SJSA1 (cell line): Measurements from ENCODE around the gene SENP8. TPM values are rescaled to one million over a fixed set of nuclear protein-coding genes. Genes with fewer than 3 reads are reported as not detected.
"Not testable (repeated sequence)": the region's sequence is repeated elsewhere in the genome, so short reads cannot be mapped to it uniquely, and the experiment has no call there.

Source experiments
- DNase-seq, 2 experiments: peaks; one replicate each; pipeline ENCODE4 v3.0.0-alpha.2; 2015 to 2020; ENCODE audit warnings: low spot score in 2 of 2, low read depth in 1 of 2
- H3K27ac ChIP-seq: fragments of 250-450 bp; sonication (Bioruptor Pico); 2 replicates; pipeline ENCODE4 v1.5.1; 2020; ENCODE audit warnings: mild to moderate bottlenecking, moderate library complexity
- H3K27me3 ChIP-seq: fragments of 250-450 bp; sonication (Bioruptor Pico); replicated peaks from 2 replicates; pipeline ENCODE4 v1.5.1; 2020; ENCODE audit warnings: mild to moderate bottlenecking, moderate library complexity
- H3K36me3 ChIP-seq: fragments of 250-450 bp; sonication (Bioruptor Pico); 2 replicates; pipeline ENCODE4 v1.5.1; 2020; ENCODE audit warnings: mild to moderate bottlenecking
- H3K4me1 ChIP-seq: fragments of 250-450 bp; sonication (Bioruptor Pico); replicated peaks from 2 replicates; pipeline ENCODE4 v1.6.1; 2021; ENCODE audit warnings: mild to moderate bottlenecking
- H3K4me3 ChIP-seq: fragments of 250-450 bp; sonication (Bioruptor Pico); 2 replicates; pipeline ENCODE4 v1.5.1; 2020; ENCODE audit warnings: mild to moderate bottlenecking
- H3K9me3 ChIP-seq: fragments of 250-450 bp; sonication (Bioruptor Pico); replicated peaks from 2 replicates; pipeline ENCODE4 v1.5.1; 2020; ENCODE audit warnings: mild to moderate bottlenecking
- total RNA-seq: library from RNA; depleted of rRNA; stranded (reverse); fragments of >200 nt; shearing (Covaris generic); gene quantifications from 2 replicates; pipeline ENCODE4 v1.2.3, GENCODE V29; 2014

The SENP8 gene
- total RNA-seq, 1 experiment from 2014 or later: 2.5 TPM

DNA sequence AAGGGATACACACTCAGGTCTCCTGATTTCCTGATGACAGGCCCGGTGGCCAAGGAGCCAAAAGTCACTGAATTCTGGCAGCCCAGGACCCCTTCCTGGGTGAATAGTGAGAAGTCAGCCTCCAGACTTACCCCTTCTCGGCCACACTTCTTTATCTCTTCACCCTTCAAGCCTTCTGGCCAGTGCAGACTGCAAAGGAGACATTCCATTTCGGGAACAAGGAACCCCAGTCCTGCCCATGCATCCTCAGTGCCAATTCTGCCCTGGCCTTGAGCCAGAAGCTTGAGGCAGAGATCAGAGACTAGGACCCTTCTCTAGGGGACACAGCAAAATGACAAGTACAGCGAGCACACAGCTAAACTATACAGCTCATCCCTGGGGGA lies 50.6 kb downstream of the SENP8 start:
- H3K4me3 ChIP-seq: no peak overlapping the region
- DNase-seq: no peak
- no peaks in the 10 kb centered on the region for H3K27me3 ChIP-seq
- no peak overlapping the region for H3K27ac ChIP-seq
- H3K4me1 ChIP-seq: no peaks in the 10 kb centered on the region
- no peaks in the 10 kb centered on the region for H3K9me3 ChIP-seq
- H3K36me3 ChIP-seq: no peaks in the 10 kb centered on the region

DNA sequence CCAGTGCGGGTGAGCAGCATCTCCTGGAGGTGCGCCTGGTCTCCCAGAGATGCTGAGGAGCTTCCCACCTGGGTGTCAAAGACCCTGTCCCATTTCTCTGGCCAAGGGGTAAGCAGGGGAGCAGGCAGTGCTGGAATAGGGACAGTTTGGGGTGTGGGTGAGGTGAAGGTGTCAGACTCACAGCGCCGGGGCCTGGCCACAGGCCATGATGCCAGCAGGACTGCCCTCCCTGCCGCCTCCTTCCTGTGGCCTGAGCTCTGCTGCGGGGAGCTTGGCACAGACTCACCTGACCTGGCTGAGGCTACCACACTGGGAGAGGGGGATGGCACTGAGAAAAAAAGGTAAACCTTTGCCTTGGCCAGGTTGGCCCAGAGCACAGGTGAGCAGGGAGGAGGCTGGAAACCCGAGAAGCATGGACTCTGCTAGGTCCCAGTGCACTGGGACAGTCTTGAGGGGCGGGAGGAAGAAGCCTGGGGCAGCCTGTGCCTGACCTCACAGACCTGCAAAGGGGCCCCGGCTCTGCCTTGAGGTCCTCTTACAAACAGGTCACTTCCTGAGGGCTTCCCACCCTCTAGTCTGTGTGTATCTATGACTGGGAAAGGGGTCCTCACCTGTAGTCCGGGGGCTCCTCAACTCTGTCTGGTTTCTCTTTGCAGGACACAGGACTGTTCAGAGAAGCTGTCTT lies 51.2 kb downstream of the SENP8 start:
- H3K27me3 ChIP-seq: no peaks in the 10 kb centered on the region
- DNase-seq: no peak
- H3K4me3 ChIP-seq: no peak overlapping the region
- H3K36me3 ChIP-seq: no peaks in the 10 kb centered on the region
- no peaks in the 10 kb centered on the region for H3K4me1 ChIP-seq
- H3K27ac ChIP-seq: no peak overlapping the region
- no peaks in the 10 kb centered on the region for H3K9me3 ChIP-seq

DNA sequence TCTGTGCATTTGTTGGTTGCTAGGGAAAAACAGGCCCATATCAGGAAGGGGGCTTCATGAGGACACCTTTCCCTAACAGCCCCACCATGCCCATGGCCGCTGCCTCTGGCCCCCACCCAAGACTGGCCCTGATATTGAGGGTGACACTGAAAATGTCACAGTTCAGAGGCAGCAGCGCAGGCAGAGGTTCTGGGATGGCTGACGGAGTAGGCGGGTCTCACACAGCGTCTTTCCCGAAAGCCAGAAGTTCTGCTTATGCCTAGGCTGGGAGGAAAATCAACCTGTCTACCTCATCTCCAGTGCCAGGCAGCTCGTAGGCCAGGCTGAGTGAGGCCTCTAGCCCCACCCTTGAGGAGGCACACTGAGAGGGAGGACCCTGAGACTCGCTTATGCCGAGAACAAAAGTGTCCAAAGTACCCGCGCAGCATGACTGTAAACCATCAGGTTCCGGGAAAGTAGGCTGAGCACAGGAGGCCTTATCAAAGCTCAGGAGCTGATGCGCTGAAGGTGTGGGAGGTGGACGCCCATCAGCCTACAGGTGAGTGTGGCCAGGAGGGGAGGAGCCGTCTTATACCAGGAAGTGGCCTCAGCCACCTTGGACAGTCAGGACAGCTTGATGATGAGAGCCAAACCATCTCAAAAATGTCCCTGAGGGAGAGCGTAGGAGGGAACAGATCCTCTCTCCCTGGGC lies 51.9 kb downstream of the SENP8 start:
- no peak for DNase-seq
- no peaks in the 10 kb centered on the region for H3K9me3 ChIP-seq
- H3K4me1 ChIP-seq: no peaks in the 10 kb centered on the region
- H3K36me3 ChIP-seq: no peaks in the 10 kb centered on the region
- no peaks in the 10 kb centered on the region for H3K27me3 ChIP-seq
- no peak overlapping the region for H3K27ac ChIP-seq
- no peak overlapping the region for H3K4me3 ChIP-seq

DNA sequence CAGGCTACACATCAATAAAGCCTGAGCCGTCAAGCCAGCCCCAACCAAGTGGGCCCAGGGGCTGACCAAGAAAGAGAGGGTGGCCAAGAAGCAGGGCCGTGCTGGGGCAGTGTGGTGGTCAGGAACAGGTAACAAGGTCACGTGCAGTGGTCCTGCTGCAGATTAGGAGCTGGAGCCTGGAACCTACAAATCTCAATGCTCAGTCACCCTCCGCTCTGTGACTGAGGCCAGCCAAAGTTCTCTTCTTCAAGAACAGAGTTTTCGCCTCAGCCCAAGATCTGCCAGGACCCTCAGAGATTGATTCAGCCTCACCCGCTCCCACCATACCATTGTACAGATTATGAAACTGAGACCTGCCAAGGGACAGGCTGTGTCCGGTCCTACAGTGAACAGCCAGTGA lies 52.5 kb downstream of the SENP8 start:
- H3K27ac ChIP-seq: no peak overlapping the region
- no peaks in the 10 kb centered on the region for H3K36me3 ChIP-seq
- no peaks in the 10 kb centered on the region for H3K27me3 ChIP-seq
- H3K4me3 ChIP-seq: no peak overlapping the region
- DNase-seq: no peak
- no peaks in the 10 kb centered on the region for H3K4me1 ChIP-seq
- no peaks in the 10 kb centered on the region for H3K9me3 ChIP-seq

DNA sequence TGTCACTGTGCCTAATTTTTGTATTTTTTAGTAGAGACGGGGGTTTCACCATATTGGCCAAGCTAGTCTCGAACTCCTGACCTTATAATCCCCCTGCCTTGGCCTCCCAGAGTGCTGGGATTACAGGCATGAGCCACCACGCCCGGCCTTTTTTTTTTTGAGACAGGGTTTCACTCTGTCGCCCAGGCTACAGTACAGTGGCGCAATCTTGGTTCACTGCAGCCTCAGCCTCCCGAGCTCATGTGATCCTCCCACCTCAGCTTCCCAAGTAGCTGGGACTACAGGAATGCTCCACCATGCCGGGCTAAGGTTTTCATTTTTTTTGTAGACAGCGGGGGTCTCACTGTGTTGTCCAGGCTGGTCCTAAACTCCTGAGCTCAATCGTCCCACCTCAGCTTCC lies 53.8 kb downstream of the SENP8 start:
- not testable (repeated sequence) for H3K4me3 ChIP-seq, DNase-seq, H3K9me3 ChIP-seq, H3K27ac ChIP-seq, H3K36me3 ChIP-seq, H3K4me1 ChIP-seq, H3K27me3 ChIP-seq

DNA sequence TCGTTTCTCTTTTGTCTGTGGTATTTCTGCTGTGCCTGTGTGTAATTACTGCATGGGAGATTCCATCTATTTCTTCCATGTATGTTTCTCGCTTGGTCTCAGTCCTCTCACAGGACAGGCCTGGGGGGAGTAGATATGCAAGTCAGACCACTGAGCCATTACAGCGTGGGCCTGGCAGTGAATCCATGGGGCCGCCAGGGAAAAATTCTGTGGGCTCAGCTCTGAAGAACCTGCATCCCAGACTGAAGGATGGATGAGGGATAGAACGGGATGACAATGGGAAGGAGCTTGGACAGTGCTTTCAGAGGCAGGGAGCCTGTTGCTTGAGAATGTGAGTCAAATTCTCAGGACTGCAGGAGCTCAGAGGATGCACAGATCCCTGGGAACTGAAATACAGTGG lies 54.6 kb downstream of the SENP8 start:
- no peaks in the 10 kb centered on the region for H3K36me3 ChIP-seq
- no peak overlapping the region for H3K4me3 ChIP-seq
- DNase-seq: no peak
- no peaks in the 10 kb centered on the region for H3K9me3 ChIP-seq
- no peaks in the 10 kb centered on the region for H3K27me3 ChIP-seq
- no peak overlapping the region for H3K27ac ChIP-seq
- H3K4me1 ChIP-seq: no peaks in the 10 kb centered on the region

DNA sequence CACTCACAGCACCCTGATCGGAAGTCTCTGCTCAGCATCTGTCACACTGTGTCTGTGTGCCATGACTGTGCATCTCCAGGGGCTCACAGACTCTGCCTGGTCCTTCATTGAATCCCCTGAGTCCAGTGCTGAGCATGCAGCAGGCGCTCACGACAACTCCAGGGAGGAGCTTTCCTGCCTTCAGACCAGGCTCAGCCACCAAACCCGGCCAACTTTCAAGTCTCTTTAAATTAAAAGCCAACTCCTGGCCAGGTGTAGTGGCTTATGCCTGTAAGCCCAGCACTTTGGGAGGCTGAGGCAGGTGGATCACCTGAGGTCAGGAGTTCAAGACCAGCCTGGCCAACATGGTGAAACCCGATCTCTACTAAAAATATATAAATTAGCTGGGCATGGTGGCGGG lies 55.2 kb downstream of the SENP8 start:
- Histone ChIP-seq H3K4me3 (no peak overlapping the region), H3K4me1 (no peaks in the 10 kb centered on the region), H3K9me3 (no peaks in the 10 kb centered on the region), H3K27me3 (no peaks in the 10 kb centered on the region), H3K36me3 (no peaks in the 10 kb centered on the region), H3K27ac (no peak overlapping the region)
- DNase-seq: no peak

DNA sequence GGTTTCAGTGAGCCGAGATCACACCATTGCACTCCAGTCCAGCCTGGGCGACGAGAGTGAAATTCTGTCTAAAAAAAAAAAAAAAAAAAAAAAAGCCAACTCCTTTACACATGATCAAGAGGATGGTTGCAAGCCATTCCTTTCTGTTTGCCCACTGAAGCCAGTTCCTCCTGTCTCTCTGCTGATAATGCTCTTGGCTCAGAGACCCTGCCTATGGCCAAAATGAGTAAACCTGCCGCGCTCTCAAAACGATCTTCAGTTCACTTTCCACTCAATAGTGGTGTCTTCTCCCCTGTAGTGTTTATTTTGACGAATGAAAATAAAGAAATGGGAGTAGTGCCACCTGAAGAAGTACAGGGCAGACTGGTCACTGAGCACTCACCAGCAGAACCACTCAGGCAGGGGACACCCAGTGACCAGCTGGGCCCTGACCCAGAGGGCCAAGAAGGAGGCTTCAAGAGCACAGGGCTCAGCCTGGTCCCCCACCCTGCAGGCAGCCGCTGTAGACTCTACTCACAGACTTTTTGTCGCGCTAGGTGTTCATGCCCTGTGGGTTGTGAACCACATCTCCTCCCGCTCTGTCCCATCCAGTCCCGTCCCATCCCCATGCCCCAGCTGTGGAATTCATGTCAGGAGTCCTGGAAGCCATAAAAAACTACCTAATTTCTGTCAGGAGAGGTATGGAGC lies 55.8 kb downstream of the SENP8 start:
- Histone ChIP-seq H3K9me3 (no peaks in the 10 kb centered on the region), H3K4me3 (no peak overlapping the region), H3K27ac (no peak overlapping the region), H3K27me3 (no peaks in the 10 kb centered on the region), H3K36me3 (no peaks in the 10 kb centered on the region), H3K4me1 (no peaks in the 10 kb centered on the region)
- DNase-seq: no peak

DNA sequence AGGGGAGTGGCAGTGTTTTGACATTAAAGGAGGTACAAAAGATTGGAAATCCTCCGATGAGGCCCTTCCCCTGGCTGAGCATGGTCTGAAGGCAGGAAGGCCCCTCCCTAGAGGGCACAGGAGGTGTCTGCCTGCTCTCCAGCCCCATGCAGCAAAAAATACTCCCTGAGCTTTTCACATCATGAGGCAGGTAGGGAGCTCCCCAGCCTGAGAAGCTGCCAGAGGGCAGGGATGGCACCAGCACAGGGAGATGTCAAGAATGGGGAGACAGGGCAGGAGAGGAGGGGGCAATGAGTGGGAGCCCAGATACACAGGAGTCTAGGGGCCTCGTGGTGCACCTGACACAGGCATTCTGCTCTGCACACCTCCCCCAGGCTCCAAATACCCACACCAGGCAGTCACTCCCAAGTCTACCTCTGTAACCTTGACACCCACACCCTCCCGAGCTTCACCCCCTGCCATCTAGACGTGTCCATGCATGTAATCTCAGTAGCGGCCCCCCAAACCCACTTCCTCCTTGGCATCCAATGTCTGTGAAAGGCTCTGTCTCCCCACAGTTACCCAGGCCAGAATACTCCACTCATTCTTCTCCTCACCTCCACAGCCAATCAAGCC lies 56.5 kb downstream of the SENP8 start:
- Histone ChIP-seq H3K4me3 (no peak overlapping the region), H3K9me3 (no peaks in the 10 kb centered on the region), H3K27ac (no peak overlapping the region), H3K36me3 (no peaks in the 10 kb centered on the region), H3K4me1 (no peaks in the 10 kb centered on the region), H3K27me3 (no peaks in the 10 kb centered on the region)
- DNase-seq: no peak

DNA sequence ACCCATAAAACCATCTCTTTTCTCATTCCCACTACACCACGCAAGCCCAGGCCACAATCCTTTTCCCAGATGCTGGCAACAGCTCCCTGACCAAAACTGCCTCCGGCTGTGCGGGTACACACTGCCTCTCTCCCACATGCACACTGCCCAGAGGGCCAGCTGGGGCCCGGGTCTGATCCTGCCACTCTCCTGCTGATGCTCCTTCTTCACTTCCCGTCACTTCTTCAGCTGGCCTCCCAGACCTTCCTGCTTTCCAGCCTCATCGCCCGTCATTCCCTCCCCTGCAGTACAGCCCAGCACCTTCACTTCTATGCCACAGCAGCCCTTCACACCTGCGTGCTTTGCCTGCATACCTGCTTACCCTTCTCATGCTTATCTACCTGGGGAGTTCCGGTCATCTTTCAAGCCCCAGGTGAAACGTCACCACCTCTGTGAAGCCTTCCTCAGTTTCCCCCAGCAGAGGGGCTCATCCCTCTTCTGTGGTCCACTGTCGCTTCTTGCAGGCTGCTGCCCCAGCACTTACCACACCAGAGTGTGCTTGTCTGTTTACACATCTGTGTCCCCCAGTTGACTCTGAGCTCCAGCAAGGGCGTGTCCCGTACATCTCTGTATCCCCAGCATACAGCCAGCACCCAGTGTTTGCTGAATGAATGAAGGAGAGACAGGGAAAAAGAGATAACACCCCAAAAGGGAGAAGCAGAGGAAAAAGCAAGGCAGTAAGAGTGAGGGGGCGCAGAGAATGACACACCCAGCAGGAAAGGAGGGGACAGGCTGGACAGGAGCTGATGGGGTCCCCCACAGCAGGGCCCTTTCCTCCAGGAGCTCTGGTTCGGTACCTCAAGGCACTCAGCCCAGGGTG lies 57.2 kb downstream of the SENP8 start:
- Histone ChIP-seq H3K4me1 (no peaks in the 10 kb centered on the region), H3K27me3 (no peaks in the 10 kb centered on the region), H3K9me3 (no peaks in the 10 kb centered on the region), H3K36me3 (no peaks in the 10 kb centered on the region), H3K4me3 (no peak overlapping the region), H3K27ac (no peak overlapping the region)
- no peak for DNase-seq

DNA sequence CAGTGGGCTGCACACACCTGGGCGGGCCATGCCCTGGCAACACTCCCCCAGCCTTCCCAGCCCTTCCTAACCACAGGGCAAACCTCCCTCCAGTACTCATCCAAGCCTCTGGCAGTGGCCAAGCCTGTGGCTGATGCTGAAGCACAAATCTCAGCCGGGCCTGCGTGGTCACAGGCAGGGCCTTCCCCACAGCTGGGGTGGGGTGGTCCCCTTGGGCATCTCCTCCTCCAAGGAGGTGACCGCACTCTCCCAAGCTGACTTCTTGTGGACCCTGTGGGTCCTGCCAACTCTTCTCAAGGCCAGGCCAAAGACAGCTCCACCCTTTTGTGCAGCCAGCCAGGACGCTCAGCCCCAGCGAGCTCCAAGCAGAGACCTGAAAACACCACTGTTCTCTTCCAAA lies 58.0 kb downstream of the SENP8 start:
- no peaks in the 10 kb centered on the region for H3K4me1 ChIP-seq
- H3K27ac ChIP-seq: no peak overlapping the region
- no peak overlapping the region for H3K4me3 ChIP-seq
- DNase-seq: no peak
- H3K36me3 ChIP-seq: no peaks in the 10 kb centered on the region
- H3K27me3 ChIP-seq: no peaks in the 10 kb centered on the region
- H3K9me3 ChIP-seq: no peaks in the 10 kb centered on the region

DNA sequence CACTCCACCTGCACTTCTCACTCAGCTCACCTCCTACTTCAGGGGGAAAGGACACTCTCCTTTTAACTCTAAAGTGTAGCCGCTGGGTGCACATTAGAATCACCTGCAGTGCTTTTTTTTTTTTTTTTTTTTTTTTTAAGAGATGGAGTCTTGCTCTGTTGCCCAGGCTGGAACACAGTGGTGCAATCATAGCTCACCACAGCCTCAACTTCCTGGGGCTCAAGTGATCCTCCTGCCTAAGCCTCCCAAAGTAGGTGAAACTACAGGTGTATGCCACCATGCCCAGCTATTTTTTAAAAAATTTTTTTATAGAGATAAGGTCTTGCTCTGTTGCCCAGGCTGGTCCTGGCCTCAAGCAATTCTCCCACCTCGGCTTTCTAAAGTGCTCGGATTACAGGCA lies 58.5 kb downstream of the SENP8 start:
- Histone ChIP-seq H3K4me3 (no peak overlapping the region), H3K27ac (no peak overlapping the region), H3K4me1 (no peaks in the 10 kb centered on the region), H3K36me3 (no peaks in the 10 kb centered on the region), H3K9me3 (no peaks in the 10 kb centered on the region), H3K27me3 (no peaks in the 10 kb centered on the region)
- no peak for DNase-seq

DNA sequence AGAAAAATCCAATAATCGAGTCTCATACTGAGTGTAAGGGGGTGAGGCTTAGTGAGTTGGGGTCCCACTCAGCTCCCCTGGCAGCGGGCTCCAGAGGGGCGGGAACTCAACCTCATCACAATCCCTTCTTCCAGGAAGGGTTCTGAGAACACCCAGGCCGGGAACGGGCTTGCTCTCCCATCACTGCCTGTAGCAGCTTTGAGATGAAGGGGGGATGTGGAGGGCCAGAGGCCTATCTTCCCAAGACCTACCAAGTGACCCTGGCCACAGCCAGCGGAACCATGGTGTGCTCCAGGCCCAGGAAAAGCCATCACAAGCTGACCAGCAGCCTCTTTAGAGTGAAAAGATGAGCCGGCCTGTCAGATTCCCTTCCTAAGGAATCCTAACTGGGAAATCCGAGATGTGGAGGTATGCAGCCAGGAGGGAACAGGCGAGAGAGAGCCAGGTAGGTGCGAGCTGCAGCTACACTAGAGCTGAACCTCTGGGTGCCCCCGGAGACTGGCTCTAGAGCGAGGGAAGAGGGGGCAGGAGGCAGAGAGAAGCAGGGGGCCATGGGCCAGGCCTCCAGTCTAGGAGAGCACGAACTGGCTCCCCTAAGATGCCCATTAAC lies 60.9 kb downstream of the SENP8 start:
- Histone ChIP-seq H3K27ac (no peak overlapping the region), H3K4me1 (peaks cover 5% of the 10 kb centered on the region), H3K27me3 (no peaks in the 10 kb centered on the region; the same call in 1 of the 2 replicates), H3K9me3 (no peaks in the 10 kb centered on the region), H3K36me3 (no peaks in the 10 kb centered on the region), H3K4me3 (no peak overlapping the region)
- DNase-seq: no peak
